ENCODE measurements around the gene ACSBG1.

ACSBG1 gene

GRCh38 chr15:78192826-78193594, 41.4 kb downstream of the ACSBG1 start:
- H3K27ac ChIP-seq (ENCODE audit: low read length), result no peak overlapping the region
- TF ChIP-seq EZH2phosphoT487 (IDR thresholded peaks at IDR 0.05; ENCODE audit: low read length), result no peak
- TF ChIP-seq EZH2 (optimal IDR thresholded peaks at IDR 0.05; ENCODE audit: low read depth, low read length), result no peak
- TF ChIP-seq CTCF (IDR thresholded peaks at IDR 0.05; ENCODE audit: low read length), result no peak
- no peaks in the 10 kb centered on the region for H3K79me2 ChIP-seq (ENCODE audit: low read length)
- H3K4me3 ChIP-seq (ENCODE audit: low read length), result no peak overlapping the region
- no peaks in the 10 kb centered on the region for H3K4me1 ChIP-seq (ENCODE audit: low read length)
- H3F3A ChIP-seq (ENCODE audit: insufficient read depth, low read length), result no peaks in the 10 kb centered on the region
- H3K4me2 ChIP-seq (ENCODE audit: low read depth, low read length), result no peak overlapping the region
- no peaks in the 10 kb centered on the region for H4K20me1 ChIP-seq (ENCODE audit: insufficient read depth, low read length)
- H3K9me3 ChIP-seq (replicated peaks; ENCODE audit: insufficient read depth, low read length), result no peaks in the 10 kb centered on the region
- H3K9ac ChIP-seq (ENCODE audit: low read length), result no peak overlapping the region
- no peaks in the 10 kb centered on the region for H3K9me2 ChIP-seq (replicated peaks; ENCODE audit: insufficient read depth, low read length)
- no peak overlapping the region for H2AFZ ChIP-seq (ENCODE audit: low read length)
- no peaks in the 10 kb centered on the region for H3K36me3 ChIP-seq (replicated peaks; ENCODE audit: insufficient read depth, low read length)
- no peaks in the 10 kb centered on the region for H3K27me3 ChIP-seq (replicated peaks; ENCODE audit: insufficient read depth, low read length)
- no peak for DNase-seq

GRCh38 chr15:78182821-78183220, 51.5 kb downstream of the ACSBG1 start:
- H3K9me3 ChIP-seq (replicated peaks; ENCODE audit: insufficient read depth, low read length), result no peaks in the 10 kb centered on the region
- no peaks in the 10 kb centered on the region for H3K4me1 ChIP-seq (ENCODE audit: low read length)
- no peak overlapping the region for H3K27ac ChIP-seq (ENCODE audit: low read length)
- no peaks in the 10 kb centered on the region for H3K27me3 ChIP-seq (replicated peaks; ENCODE audit: insufficient read depth, low read length)
- no peak overlapping the region for H3K9ac ChIP-seq (ENCODE audit: low read length)
- no peaks in the 10 kb centered on the region for H4K20me1 ChIP-seq (ENCODE audit: insufficient read depth, low read length)
- H3K79me2 ChIP-seq (ENCODE audit: low read length), result no peaks in the 10 kb centered on the region
- no peak overlapping the region for H3K4me2 ChIP-seq (ENCODE audit: low read depth, low read length)
- TF ChIP-seq EZH2 (optimal IDR thresholded peaks at IDR 0.05; ENCODE audit: low read depth, low read length) (no peak), CTCF (IDR thresholded peaks at IDR 0.05; ENCODE audit: low read length) (no peak), EZH2phosphoT487 (IDR thresholded peaks at IDR 0.05; ENCODE audit: low read length) (no peak)
- no peaks in the 10 kb centered on the region for H3K36me3 ChIP-seq (replicated peaks; ENCODE audit: insufficient read depth, low read length)
- no peak overlapping the region for H2AFZ ChIP-seq (ENCODE audit: low read length)
- no peak for DNase-seq
- no peaks in the 10 kb centered on the region for H3K9me2 ChIP-seq (replicated peaks; ENCODE audit: insufficient read depth, low read length)
- no peak overlapping the region for H3K4me3 ChIP-seq (ENCODE audit: low read length)
- H3F3A ChIP-seq (ENCODE audit: insufficient read depth, low read length), result no peaks in the 10 kb centered on the region

GRCh38 chr15:78182336-78182700, 52.0 kb downstream of the ACSBG1 start:
- H3K9me3 ChIP-seq (replicated peaks; ENCODE audit: insufficient read depth, low read length), result no peaks in the 10 kb centered on the region

More at GRCh38 chr15:78182336-78182700, 52.0 kb downstream of the ACSBG1 start:
- Histone ChIP-seq H2AFZ (ENCODE audit: low read length) (no peak overlapping the region), H3K9me2 (replicated peaks; ENCODE audit: insufficient read depth, low read length) (no peaks in the 10 kb centered on the region), H3K9ac (ENCODE audit: low read length) (no peak overlapping the region), H3K4me2 (ENCODE audit: low read depth, low read length) (no peak overlapping the region), H3K27me3 (replicated peaks; ENCODE audit: insufficient read depth, low read length) (no peaks in the 10 kb centered on the region), H4K20me1 (ENCODE audit: insufficient read depth, low read length) (no peaks in the 10 kb centered on the region), H3K4me1 (ENCODE audit: low read length) (no peaks in the 10 kb centered on the region), H3F3A (ENCODE audit: insufficient read depth, low read length) (no peaks in the 10 kb centered on the region), H3K79me2 (ENCODE audit: low read length) (no peaks in the 10 kb centered on the region), H3K36me3 (replicated peaks; ENCODE audit: insufficient read depth, low read length) (no peaks in the 10 kb centered on the region), H3K27ac (ENCODE audit: low read length) (no peak overlapping the region), H3K4me3 (ENCODE audit: low read length) (no peak overlapping the region)
- TF ChIP-seq EZH2 (optimal IDR thresholded peaks at IDR 0.05; ENCODE audit: low read depth, low read length), result no peak
- no peak for TF ChIP-seq EZH2phosphoT487 (IDR thresholded peaks at IDR 0.05; ENCODE audit: low read length)
- TF ChIP-seq CTCF (IDR thresholded peaks at IDR 0.05; ENCODE audit: low read length), result no peak
- no peak for DNase-seq

Measured in MM.1S (cell line).